ENCODE measurements around the gene ZNF117. TPM values are rescaled to one million over a fixed set of nuclear protein-coding genes. Genes with fewer than 3 reads are reported as not detected.

ZNF117 gene
- total and polyA plus RNA-seq, 2 of the 8 experiments (the other 6 are each of a cell fraction or from before 2014, with no cell fraction given) = 2.9 to 13.0 TPM

DNA sequence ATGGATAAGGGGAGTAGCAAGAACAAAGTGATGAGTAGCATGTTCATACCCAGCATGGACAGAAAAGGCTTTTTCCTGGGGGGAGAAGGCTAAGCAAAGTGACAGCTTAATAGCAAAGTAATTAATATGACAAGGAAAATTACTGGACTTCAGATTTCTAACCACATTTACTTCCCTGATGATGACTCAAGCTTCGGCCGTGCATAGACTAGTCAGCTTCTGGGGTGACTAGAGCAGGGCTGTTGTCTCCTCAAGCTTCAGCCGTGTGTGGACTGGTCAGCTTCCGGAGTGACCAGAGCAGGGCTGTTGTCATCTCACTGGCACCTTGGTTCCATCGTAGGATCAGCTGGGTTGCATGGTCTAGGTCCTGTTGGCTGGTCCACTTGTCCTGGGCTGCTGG lies 2.1 kb upstream of the ZNF117 start (continued):
- TF ChIP-seq, protein P1, sequence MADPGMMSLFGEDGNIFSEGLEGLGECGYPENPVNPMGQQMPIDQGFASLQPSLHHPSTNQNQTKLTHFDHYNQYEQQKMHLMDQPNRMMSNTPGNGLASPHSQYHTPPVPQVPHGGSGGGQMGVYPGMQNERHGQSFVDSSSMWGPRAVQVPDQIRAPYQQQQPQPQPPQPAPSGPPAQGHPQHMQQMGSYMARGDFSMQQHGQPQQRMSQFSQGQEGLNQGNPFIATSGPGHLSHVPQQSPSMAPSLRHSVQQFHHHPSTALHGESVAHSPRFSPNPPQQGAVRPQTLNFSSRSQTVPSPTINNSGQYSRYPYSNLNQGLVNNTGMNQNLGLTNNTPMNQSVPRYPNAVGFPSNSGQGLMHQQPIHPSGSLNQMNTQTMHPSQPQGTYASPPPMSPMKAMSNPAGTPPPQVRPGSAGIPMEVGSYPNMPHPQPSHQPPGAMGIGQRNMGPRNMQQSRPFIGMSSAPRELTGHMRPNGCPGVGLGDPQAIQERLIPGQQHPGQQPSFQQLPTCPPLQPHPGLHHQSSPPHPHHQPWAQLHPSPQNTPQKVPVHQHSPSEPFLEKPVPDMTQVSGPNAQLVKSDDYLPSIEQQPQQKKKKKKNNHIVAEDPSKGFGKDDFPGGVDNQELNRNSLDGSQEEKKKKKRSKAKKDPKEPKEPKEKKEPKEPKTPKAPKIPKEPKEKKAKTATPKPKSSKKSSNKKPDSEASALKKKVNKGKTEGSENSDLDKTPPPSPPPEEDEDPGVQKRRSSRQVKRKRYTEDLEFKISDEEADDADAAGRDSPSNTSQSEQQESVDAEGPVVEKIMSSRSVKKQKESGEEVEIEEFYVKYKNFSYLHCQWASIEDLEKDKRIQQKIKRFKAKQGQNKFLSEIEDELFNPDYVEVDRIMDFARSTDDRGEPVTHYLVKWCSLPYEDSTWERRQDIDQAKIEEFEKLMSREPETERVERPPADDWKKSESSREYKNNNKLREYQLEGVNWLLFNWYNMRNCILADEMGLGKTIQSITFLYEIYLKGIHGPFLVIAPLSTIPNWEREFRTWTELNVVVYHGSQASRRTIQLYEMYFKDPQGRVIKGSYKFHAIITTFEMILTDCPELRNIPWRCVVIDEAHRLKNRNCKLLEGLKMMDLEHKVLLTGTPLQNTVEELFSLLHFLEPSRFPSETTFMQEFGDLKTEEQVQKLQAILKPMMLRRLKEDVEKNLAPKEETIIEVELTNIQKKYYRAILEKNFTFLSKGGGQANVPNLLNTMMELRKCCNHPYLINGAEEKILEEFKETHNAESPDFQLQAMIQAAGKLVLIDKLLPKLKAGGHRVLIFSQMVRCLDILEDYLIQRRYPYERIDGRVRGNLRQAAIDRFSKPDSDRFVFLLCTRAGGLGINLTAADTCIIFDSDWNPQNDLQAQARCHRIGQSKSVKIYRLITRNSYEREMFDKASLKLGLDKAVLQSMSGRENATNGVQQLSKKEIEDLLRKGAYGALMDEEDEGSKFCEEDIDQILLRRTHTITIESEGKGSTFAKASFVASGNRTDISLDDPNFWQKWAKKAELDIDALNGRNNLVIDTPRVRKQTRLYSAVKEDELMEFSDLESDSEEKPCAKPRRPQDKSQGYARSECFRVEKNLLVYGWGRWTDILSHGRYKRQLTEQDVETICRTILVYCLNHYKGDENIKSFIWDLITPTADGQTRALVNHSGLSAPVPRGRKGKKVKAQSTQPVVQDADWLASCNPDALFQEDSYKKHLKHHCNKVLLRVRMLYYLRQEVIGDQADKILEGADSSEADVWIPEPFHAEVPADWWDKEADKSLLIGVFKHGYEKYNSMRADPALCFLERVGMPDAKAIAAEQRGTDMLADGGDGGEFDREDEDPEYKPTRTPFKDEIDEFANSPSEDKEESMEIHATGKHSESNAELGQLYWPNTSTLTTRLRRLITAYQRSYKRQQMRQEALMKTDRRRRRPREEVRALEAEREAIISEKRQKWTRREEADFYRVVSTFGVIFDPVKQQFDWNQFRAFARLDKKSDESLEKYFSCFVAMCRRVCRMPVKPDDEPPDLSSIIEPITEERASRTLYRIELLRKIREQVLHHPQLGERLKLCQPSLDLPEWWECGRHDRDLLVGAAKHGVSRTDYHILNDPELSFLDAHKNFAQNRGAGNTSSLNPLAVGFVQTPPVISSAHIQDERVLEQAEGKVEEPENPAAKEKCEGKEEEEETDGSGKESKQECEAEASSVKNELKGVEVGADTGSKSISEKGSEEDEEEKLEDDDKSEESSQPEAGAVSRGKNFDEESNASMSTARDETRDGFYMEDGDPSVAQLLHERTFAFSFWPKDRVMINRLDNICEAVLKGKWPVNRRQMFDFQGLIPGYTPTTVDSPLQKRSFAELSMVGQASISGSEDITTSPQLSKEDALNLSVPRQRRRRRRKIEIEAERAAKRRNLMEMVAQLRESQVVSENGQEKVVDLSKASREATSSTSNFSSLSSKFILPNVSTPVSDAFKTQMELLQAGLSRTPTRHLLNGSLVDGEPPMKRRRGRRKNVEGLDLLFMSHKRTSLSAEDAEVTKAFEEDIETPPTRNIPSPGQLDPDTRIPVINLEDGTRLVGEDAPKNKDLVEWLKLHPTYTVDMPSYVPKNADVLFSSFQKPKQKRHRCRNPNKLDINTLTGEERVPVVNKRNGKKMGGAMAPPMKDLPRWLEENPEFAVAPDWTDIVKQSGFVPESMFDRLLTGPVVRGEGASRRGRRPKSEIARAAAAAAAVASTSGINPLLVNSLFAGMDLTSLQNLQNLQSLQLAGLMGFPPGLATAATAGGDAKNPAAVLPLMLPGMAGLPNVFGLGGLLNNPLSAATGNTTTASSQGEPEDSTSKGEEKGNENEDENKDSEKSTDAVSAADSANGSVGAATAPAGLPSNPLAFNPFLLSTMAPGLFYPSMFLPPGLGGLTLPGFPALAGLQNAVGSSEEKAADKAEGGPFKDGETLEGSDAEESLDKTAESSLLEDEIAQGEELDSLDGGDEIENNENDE (IDR thresholded peaks at IDR 0.05; ENCODE audit: insufficient replicate concordance, low read length) = no peak
- no peak for TF ChIP-seq ASH2L (IDR thresholded peaks at IDR 0.05; ENCODE audit: low read length)
